Body of pancreas (tissue), 4 donors: ENCODE data around the gene MRPL46. TPM values are rescaled to one million over a fixed set of nuclear protein-coding genes. Genes with fewer than 3 reads are reported as not detected.

ENCODE experiments used
- ATAC-seq: fragments of 150-250 bp; one replicate; pipeline ENCODE4 v1.9.1; 2016
- DNase-seq, 4 donors: peaks; one replicate each; pipeline ENCODE4 v3.0.0-alpha.2; 2019
- H3K27ac ChIP-seq, 4 donors: fragments of 200-600 bp; sonication (generic); 1 replicate in 3 of 4; 2 replicates in 1 of 4; pipeline versions ENCODE4 v1.5.1 to v1.6.1; 2016 to 2019; ENCODE audit warnings: mild to moderate bottlenecking in 1 of 4, mixed read lengths in 1 of 4, moderate library complexity in 1 of 4
- H3K27me3 ChIP-seq, 2 donors: fragments of 200-600 bp; sonication (generic); one replicate each; pipeline ENCODE4 v1.6.0; 2016; ENCODE audit warnings: mild to moderate bottlenecking in 1 of 2
- H3K36me3 ChIP-seq, 2 donors: fragments of 200-600 bp; sonication (generic); replicated peaks in 1 of 2; 2 replicates each; pipeline ENCODE4 v1.5.1; 2016; ENCODE audit warnings: low read depth in 2 of 2; ENCODE audit not compliant: insufficient read depth in 1 of 2
- H3K4me1 ChIP-seq: fragments of 200-600 bp; sonication (generic); one replicate; pipeline ENCODE4 v1.6.0; 2016
- H3K4me3 ChIP-seq, 2 donors: fragments of 200-600 bp; sonication (generic); 1 replicate in 1 of 2; 2 replicates in 1 of 2; pipeline ENCODE4 v1.5.1; 2016 to 2019
- H3K9me3 ChIP-seq, 3 donors: fragments of 200-600 bp; sonication (generic); 1 replicate in 2 of 3; 2 replicates in 1 of 3; pipeline ENCODE4 v1.5.1; 2016
- POLR2A ChIP-seq, 3 donors: fragments of 450-650 bp; IDR thresholded peaks; one replicate each; pipeline ENCODE4 v1.6.1; 2016; ENCODE audit warnings: antibody characterized with exemption in 3 of 3, mild to moderate bottlenecking in 2 of 3
- WGBS, 2 donors: methylation state at CpG; one replicate each; pipeline ENCODE4 v1.1.5; 2017; 5-methylcytosine and 5-hydroxymethylcytosine counted together
- intact Hi-C: fragments of 100-400 bp; cut with DNase I; formaldehyde crosslinking; loops from one replicate; pipeline ENCODE4 v1.15.1; 2023
- total RNA-seq, 2 donors: library from RNA; depleted of rRNA; stranded (reverse); fragments of >200 nt; gene quantifications; one replicate each; pipeline ENCODE4 v1.1.0, GENCODE V29; 2016
- TF ChIP-seq, protein P1 (sequence below), 7 experiments: fragments of 450-650 bp in 4 of 7; fragments of 200-600 bp in 3 of 7; sonication (generic) in 3 of 7; IDR thresholded peaks; one replicate each; pipeline ENCODE4 v1.5.1; 2016 to 2019; ENCODE audit warnings: antibody characterized with exemption in 7 of 7

The MRPL46 gene
- total RNA-seq, 2 donors from 2014 or later = 9.6 to 16.2 TPM

- Histone ChIP-seq H3K4me1 (no peaks in the 10 kb centered on the region), H3K27ac (no peak overlapping the region), H3K27me3 (peaks cover 0 to 3% of the 10 kb centered on the region in 2 donors), H3K9me3 (no peaks in the 10 kb centered on the region), H3K4me3 (no peak overlapping the region), H3K36me3 (no peaks in the 10 kb centered on the region)
- ATAC-seq = no peak
- intact Hi-C loops = no loop called here
- TF ChIP-seq, protein P1, sequence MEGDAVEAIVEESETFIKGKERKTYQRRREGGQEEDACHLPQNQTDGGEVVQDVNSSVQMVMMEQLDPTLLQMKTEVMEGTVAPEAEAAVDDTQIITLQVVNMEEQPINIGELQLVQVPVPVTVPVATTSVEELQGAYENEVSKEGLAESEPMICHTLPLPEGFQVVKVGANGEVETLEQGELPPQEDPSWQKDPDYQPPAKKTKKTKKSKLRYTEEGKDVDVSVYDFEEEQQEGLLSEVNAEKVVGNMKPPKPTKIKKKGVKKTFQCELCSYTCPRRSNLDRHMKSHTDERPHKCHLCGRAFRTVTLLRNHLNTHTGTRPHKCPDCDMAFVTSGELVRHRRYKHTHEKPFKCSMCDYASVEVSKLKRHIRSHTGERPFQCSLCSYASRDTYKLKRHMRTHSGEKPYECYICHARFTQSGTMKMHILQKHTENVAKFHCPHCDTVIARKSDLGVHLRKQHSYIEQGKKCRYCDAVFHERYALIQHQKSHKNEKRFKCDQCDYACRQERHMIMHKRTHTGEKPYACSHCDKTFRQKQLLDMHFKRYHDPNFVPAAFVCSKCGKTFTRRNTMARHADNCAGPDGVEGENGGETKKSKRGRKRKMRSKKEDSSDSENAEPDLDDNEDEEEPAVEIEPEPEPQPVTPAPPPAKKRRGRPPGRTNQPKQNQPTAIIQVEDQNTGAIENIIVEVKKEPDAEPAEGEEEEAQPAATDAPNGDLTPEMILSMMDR (IDR thresholded peaks at IDR 0.05) = no peak
- no peak for TF ChIP-seq POLR2A (IDR thresholded peaks at IDR 0.05)
- no peak for DNase-seq
Measured at GRCh38 chr15:88430051-88430450, 37.1 kb downstream of the MRPL46 start.

GRCh38 chr15:88428805-88429605 lies 38.2 kb downstream of the MRPL46 start:
- Histone ChIP-seq H3K9me3 (no peaks in the 10 kb centered on the region), H3K4me3 (no peak overlapping the region), H3K36me3 (no peaks in the 10 kb centered on the region), H3K27ac (no peak overlapping the region), H3K4me1 (no peaks in the 10 kb centered on the region), H3K27me3 (peaks cover 0 to 3% of the 10 kb centered on the region in 2 donors)
- WGBS, 2 donors = 56 to 62% methylated on average over 10 to 12 of the region's 12 CpGs
- ATAC-seq (no peak), DNase-seq (no peak)
- TF ChIP-seq, protein P1 (IDR thresholded peaks at IDR 0.05) = no peak
- TF ChIP-seq POLR2A (IDR thresholded peaks at IDR 0.05) = no peak
- intact Hi-C loops = no loop called here

DNA sequence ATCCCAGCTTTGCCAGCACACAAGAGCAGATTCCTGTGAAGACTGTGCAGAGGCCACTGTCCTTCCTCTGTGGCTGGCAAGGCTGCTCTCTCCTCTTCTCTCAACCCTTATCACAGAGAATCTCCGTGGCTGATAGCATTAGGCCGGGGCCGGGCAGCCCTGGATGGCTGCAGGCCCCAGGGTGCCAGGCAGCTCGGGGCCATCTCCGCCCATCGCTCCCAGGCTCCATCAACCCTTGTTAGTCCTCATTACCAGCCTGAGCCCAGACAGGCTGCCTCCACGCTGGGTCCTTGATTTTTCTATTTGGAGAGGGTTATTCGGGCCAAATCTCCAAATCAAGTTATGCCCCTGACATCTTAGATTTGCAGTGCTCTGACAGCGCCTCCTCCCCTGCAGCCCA lies 39.1 kb downstream of the MRPL46 start:
- peaks cover 0 to 8% of the 10 kb centered on the region in 2 donors for H3K27me3 ChIP-seq
- WGBS, 2 donors = 33 to 39% methylated on average over 9 of the region's 9 CpGs
- H3K9me3 ChIP-seq = no peaks in the 10 kb centered on the region
- H3K4me1 ChIP-seq = no peaks in the 10 kb centered on the region
- ATAC-seq (no peak), DNase-seq (no peak)
- no peaks in the 10 kb centered on the region for H3K36me3 ChIP-seq
- no peak overlapping the region for H3K4me3 ChIP-seq
- intact Hi-C loops = no loop called here
- H3K27ac ChIP-seq = no peak overlapping the region
- TF ChIP-seq POLR2A (IDR thresholded peaks at IDR 0.05) = no peak
- TF ChIP-seq, protein P1 (IDR thresholded peaks at IDR 0.05) = no peak

DNA sequence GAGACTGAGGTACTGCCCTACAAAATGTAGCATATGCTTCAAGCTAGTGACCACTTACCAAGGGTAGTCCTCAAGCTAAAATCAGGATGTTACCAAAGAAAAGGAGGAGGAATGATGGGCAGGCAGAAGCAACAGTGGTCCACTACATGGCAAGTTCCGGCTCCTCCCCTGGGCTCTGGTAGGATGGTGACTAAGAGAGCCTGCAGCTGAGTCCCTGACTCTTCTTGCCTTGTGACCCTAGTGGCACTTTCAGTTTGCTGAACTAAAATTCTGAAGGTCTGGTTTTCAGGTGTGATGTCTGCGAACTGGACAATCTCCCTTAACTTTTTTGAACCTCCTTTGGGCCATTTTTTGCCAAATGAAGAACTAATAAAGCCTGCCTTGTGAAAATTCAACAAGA lies 40.9 kb downstream of the MRPL46 start:
- DNase-seq = no peak
- TF ChIP-seq POLR2A (IDR thresholded peaks at IDR 0.05) = no peak
- TF ChIP-seq, protein P1 (IDR thresholded peaks at IDR 0.05) = no peak
- no peak for ATAC-seq
- H3K27ac ChIP-seq = no peak overlapping the region
- no peaks in the 10 kb centered on the region for H3K36me3 ChIP-seq
- intact Hi-C loops = no loop called here
- H3K9me3 ChIP-seq = no peaks in the 10 kb centered on the region
- peaks cover 0 to 5% of the 10 kb centered on the region in 2 donors for H3K27me3 ChIP-seq
- no peak overlapping the region for H3K4me3 ChIP-seq
- no peaks in the 10 kb centered on the region for H3K4me1 ChIP-seq
- 41 to 53% methylated on average over 2 of the region's 2 CpGs for WGBS, 2 donors

DNA sequence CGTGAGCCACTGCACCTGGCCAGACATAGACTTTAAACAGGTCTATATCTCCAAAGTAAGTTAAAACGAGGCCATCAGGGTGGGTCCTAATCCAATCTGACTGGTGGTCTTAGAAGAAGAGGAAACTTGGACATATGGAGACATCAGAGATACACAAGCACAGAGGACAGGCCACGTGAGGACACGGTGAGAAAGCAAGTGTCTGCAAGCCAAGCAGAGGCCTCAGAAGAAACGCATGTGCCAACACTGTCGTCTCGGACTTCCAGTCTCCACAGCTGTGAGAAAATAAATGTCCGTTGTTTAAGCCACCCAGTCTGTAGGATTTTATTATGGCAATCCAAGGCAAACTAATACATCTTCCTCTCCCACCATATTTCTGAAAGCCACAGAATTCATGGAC lies 43.9 kb downstream of the MRPL46 start:
- 65 to 73% methylated on average over 8 of the region's 8 CpGs for WGBS, 2 donors
- H3K4me1 ChIP-seq = no peaks in the 10 kb centered on the region
- H3K27ac ChIP-seq = no peak overlapping the region
- ATAC-seq = no peak
- no peaks in the 10 kb centered on the region for H3K9me3 ChIP-seq
- H3K4me3 ChIP-seq = no peak overlapping the region
- no peaks in the 10 kb centered on the region for H3K36me3 ChIP-seq
- intact Hi-C loops = no loop called here
- peaks cover 0 to 5% of the 10 kb centered on the region in 2 donors for H3K27me3 ChIP-seq
- TF ChIP-seq, protein P1 (IDR thresholded peaks at IDR 0.05) = no peak
- TF ChIP-seq POLR2A (IDR thresholded peaks at IDR 0.05) = no peak
- no peak for DNase-seq
